Right cardiac atrium (tissue), 5 donors: Measurements from ENCODE around the gene CCL18. TPM values are rescaled to one million over a fixed set of nuclear protein-coding genes. Genes with fewer than 3 reads are reported as not detected.
"Not testable (repeated sequence)": the region's sequence is repeated elsewhere in the genome, so short reads cannot be mapped to it uniquely, and the experiment has no call there.

ENCODE experiments used
- ATAC-seq, 2 donors: fragments of 200-7000 bp; cut with Tn5 transposase; one replicate each; pipeline versions ENCODE4 v1.8.0 to v1.9.1; 2020; ENCODE audit warnings: moderate library complexity in 2 of 2, mild to moderate bottlenecking in 1 of 2
- DNase-seq, 3 donors: peaks; one replicate each; pipeline ENCODE4 v3.0.0-alpha.2; 2020
- H3K27ac ChIP-seq: one replicate; pipeline ENCODE4 v1.5.1; 2013; ENCODE audit warnings: mild to moderate bottlenecking, low read length, control low read depth, moderate library complexity
- H3K27me3 ChIP-seq: one replicate; pipeline ENCODE4 v1.6.1; 2013; ENCODE audit not compliant: control insufficient read depth, insufficient read depth
- H3K4me1 ChIP-seq: one replicate; pipeline ENCODE4 v1.6.1; 2013; ENCODE audit warnings: low read length; ENCODE audit not compliant: control insufficient read depth, insufficient read depth
- H3K4me3 ChIP-seq: one replicate; pipeline ENCODE4 v1.5.1; 2013; ENCODE audit warnings: low read length, control low read depth
- H3K9me3 ChIP-seq: one replicate; pipeline ENCODE4 v1.6.1; 2013; ENCODE audit warnings: low read length; ENCODE audit not compliant: control insufficient read depth
- WGBS: extraction: QIAGEN DNeasy Blood & Tissue Kit; methylation state at CpG from one replicate; pipeline ENCODE4 v1.1.7; 2013; 5-methylcytosine and 5-hydroxymethylcytosine counted together
- intact Hi-C, 4 donors: fragments of 100-400 bp; cut with DNase I; formaldehyde crosslinking; loops; one replicate each; pipeline versions ENCODE4 v1.11.0 to v1.14.0; 2022 to 2023
- polyA plus RNA-seq: library from polyadenylated mRNA; stranded (reverse); fragments of 200-250 nt; gene quantifications from one replicate; pipeline ENCODE4 v1.2.3, GENCODE V29; 2013
- total RNA-seq, 4 donors: library from RNA; stranded (reverse); fragmentation: NEBNext Ultra II Directional; extraction: Animal tissue kit (Norgen Biotek cat#: 25700); gene quantifications; one replicate each; pipeline ENCODE4 v1.2.1, GENCODE V29; 2021
- donor health status: healthy with polysubstance abuse.
- donor health status: DM: no; HTN: yes; CAD: no.
- donor health status: DM: no; HTN: no; CAD: no.
- donor health status: DM: no; HTN: yes; CAD: no; lungs with severe emphysema.
- donor health status: DM: yes; HTN: yes; CAD: no.

CCL18 gene
- total and polyA plus RNA-seq, 5 donors = 0.20 to 12.3 (median 1.5) TPM

DNA sequence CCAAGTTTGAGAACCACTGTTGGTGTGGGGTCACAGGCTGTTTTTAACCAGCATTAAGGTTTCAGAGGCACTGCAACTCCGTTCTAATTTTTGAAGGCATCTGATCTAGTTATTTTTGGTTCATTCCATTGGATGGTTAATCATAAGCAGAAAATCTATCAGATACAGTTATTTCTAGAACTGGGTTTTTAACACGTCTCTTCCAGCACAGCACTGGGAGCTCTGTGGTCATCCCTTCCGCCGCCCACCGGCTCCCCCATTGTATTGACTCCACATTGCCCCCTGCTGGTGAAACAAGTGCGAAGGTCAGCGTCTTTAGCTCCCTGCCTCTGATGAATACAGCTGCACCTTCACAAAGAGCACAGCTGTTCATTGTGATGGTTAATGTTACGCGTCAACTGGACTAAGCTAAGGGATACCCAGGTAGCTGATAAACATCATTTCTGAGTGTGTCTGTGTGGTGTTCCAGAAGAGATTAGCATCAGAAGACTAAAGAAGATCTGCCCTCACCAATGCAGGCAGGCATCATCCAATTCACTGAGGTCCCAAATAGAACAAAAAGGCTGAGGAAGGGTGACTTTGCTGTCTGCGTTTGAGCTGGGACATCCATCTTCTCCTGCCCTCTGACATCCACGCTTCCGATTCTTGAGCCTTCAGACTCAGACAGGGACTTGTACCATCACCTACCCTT, 8.5 kb downstream of the CCL18 start:
- DNase-seq (peak; percentile 43 to 71 (median 62)), ATAC-seq (peak in 1 of 2 donors; percentile 78)
- H3K27me3 ChIP-seq = no peaks in the 10 kb centered on the region
- intact Hi-C loops = no loop called here
- H3K9me3 ChIP-seq = no peaks in the 10 kb centered on the region
- 40% methylated on average over 12 of the region's 12 CpGs for WGBS
- no peak overlapping the region for H3K4me3 ChIP-seq
- no peaks in the 10 kb centered on the region for H3K4me1 ChIP-seq
- H3K27ac ChIP-seq = no peak overlapping the region

DNA sequence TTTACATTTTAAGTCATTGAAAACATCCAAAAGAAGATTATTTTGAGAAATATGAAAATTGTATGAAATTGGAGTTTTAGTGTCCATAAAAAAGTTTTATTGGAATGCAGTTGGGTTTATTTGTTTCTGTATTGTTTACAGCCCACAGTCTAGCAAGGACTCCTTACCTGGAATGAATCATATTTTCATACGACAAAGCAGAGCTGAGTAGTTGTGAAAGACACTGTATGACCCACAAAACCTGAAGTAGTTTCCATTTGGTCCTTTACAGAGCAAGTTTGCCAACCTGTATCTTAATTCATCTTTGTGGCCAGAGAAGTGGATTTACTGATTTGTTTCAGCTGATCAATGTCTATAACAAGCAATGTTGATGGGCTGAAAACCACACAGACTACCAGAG, 10.3 kb downstream of the CCL18 start:
- 91% methylated on average over 1 of the region's 1 CpG for WGBS
- H3K4me3 ChIP-seq = no peak overlapping the region
- ATAC-seq (no peak), DNase-seq (no peak)
- H3K9me3 ChIP-seq = no peaks in the 10 kb centered on the region
- H3K27me3 ChIP-seq = no peaks in the 10 kb centered on the region
- H3K4me1 ChIP-seq = no peaks in the 10 kb centered on the region
- no peak overlapping the region for H3K27ac ChIP-seq
- intact Hi-C loops = no loop called here

GRCh38 chr17:36081681-36082471, 17.8 kb downstream of the CCL18 start:
- not testable (repeated sequence) for ATAC-seq
- WGBS = 88% methylated on average over 5 of the region's 5 CpGs

DNA sequence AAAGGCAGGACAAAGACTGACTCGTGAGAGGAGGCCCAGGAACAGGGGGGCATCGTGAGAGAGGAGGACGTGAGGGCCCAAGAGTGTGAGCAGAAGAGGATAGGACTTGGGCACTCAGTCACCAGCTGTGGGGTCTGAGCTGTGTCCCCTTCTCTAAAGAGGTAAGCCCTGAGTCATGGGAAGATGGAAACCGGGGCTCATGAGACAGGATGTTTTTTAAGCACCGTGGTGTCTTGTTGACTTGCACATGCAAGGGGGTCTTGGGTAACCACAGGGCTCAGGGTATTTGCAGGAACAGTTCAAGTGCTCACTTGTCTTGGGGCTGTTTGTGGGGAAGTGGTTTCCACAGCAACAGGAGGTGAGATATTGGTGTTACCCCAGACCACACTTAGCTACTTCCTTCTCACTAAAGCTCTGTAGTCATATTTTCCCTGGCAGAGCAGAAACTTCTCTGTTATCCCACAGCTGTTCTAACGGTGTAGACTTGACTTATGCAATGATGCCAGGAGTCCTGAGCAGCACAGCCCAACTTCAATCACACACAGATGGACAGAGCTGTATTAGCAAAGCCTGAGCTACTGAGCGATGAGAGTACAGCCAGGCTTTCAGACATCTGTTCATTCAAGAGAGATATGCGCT, 18.5 kb downstream of the CCL18 start:
- H3K27ac ChIP-seq, DNase-seq, intact Hi-C loops, H3K4me3 ChIP-seq, H3K9me3 ChIP-seq, H3K4me1 ChIP-seq, H3K27me3 ChIP-seq: not testable (repeated sequence)
- peak; percentile 62 to 72 for ATAC-seq
- 62% methylated on average over 8 of the region's 8 CpGs for WGBS

More at GRCh38 chr17:36081681-36082471, 17.8 kb downstream of the CCL18 start:
- H3K4me1 ChIP-seq, H3K9me3 ChIP-seq, H3K4me3 ChIP-seq, intact Hi-C loops, DNase-seq, H3K27ac ChIP-seq, H3K27me3 ChIP-seq: not testable (repeated sequence)

GRCh38 chr17:36083691-36084090, 19.6 kb downstream of the CCL18 start:
- DNase-seq, intact Hi-C loops, H3K9me3 ChIP-seq, H3K27ac ChIP-seq, H3K4me1 ChIP-seq, H3K4me3 ChIP-seq, H3K27me3 ChIP-seq, ATAC-seq: not testable (repeated sequence)
- WGBS = 85% methylated on average over 2 of the region's 2 CpGs

- ATAC-seq (peak; percentile 60), DNase-seq (no peak)
- Histone ChIP-seq H3K27ac (no peak overlapping the region), H3K4me3 (no peak overlapping the region), H3K4me1 (no peaks in the 10 kb centered on the region), H3K27me3 (no peaks in the 10 kb centered on the region), H3K9me3 (no peaks in the 10 kb centered on the region)
- 29% methylated on average over 1 of the region's 1 CpG for WGBS
- intact Hi-C loops = no loop called here
These were observed 21.7 kb downstream of the CCL18 start for GRCh38 chr17:36085765-36086164.

GRCh38 chr17:36086791-36087190, 22.7 kb downstream of the CCL18 start:
- Histone ChIP-seq H3K27me3 (no peaks in the 10 kb centered on the region), H3K9me3 (no peaks in the 10 kb centered on the region), H3K4me1 (no peaks in the 10 kb centered on the region), H3K27ac (no peak overlapping the region), H3K4me3 (no peak overlapping the region)
- DNase-seq (no peak), ATAC-seq (no peak)
- 72% methylated on average over 1 of the region's 1 CpG for WGBS
- intact Hi-C loops = no loop called here

DNA sequence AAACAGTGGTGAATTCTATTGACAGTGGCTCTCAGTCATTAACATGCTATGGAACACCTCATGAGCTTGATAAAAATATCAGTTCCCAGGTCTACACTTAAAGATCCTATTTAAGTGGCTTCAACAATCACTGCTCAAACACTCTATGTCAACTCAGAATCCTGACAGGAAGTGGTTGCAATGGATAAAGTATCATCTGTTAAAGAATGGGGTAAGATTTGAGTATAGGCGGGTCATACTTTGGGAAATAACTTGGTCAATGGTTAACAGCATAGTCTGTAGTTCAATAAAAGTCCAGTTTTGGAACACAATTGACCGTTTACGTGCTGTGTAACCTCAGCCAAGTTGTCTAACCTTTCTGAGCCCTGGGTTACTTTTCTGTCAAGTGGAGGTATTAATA, 23.4 kb downstream of the CCL18 start:
- H3K9me3 ChIP-seq, H3K27ac ChIP-seq, ATAC-seq, H3K4me3 ChIP-seq, H3K4me1 ChIP-seq, H3K27me3 ChIP-seq, intact Hi-C loops, DNase-seq: not testable (repeated sequence)
- 83% methylated on average over 1 of the region's 3 CpGs for WGBS

DNA sequence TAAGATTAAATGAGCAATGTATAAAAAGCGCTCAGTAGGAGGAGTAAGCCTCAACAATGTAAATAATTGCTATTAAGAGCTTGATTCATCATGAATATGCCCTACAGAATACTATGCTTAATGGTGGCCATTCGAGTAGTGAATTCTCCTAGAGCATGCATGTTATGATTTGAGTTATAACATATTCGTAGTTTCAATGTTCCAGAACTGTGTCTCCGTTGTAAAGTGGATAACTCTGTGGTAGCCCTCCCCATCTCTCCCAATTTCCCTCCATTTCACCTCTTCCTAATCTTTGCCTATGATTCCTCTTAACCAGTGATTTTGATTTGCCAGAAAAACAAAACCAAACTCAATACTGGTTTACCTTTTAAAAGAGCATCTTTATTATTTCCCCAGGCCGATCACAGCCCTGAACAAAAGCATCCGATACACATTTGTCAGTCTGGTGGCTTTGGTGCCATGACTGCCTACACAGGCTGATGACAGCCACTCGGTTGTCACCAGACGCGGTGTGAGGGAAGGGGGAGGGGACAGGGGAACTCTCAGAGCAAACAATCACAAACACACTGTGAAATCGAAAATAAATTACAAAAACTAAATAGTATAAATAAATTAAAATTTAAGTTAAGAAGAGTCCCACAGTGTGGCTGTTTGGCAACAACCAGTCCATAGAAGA, 24.0 kb downstream of the CCL18 start:
- H3K9me3 ChIP-seq, DNase-seq, H3K27ac ChIP-seq, H3K27me3 ChIP-seq, intact Hi-C loops, H3K4me3 ChIP-seq, ATAC-seq, H3K4me1 ChIP-seq: not testable (repeated sequence)
- 80% methylated on average over 10 of the region's 10 CpGs for WGBS

GRCh38 chr17:36088670-36089338, 24.7 kb downstream of the CCL18 start:
- DNase-seq (no peak), ATAC-seq (peak; percentile 22 to 48)
- WGBS = 68% methylated on average over 14 of the region's 14 CpGs
- intact Hi-C loops = no loop called here
- Histone ChIP-seq H3K4me1 (no peaks in the 10 kb centered on the region), H3K27me3 (no peaks in the 10 kb centered on the region), H3K4me3 (no peak overlapping the region), H3K27ac (no peak overlapping the region), H3K9me3 (no peaks in the 10 kb centered on the region)
